ENCODE measurements around the gene RFX3. TPM values are rescaled to one million over a fixed set of nuclear protein-coding genes. Genes with fewer than 3 reads are reported as not detected.

RFX3 gene
- total RNA-seq, 4 donors from 2014 or later = 8.4 to 15.3 (median 9.7) TPM

GRCh38 chr9:3336951-3337350, 188.8 kb downstream of the RFX3 start:
- TF ChIP-seq CTCF (IDR thresholded peaks at IDR 0.05; ENCODE audit: low read depth) = no peak

- TF ChIP-seq CTCF (IDR thresholded peaks at IDR 0.05; ENCODE audit: low read depth) = no peak
These were observed 193.0 kb downstream of the RFX3 start for GRCh38 chr9:3332802-3333201.

- no peak for TF ChIP-seq CTCF (IDR thresholded peaks at IDR 0.05; ENCODE audit: low read depth)
These were observed 194.0 kb downstream of the RFX3 start for GRCh38 chr9:3331801-3332200.

GRCh38 chr9:3330792-3331420, 194.9 kb downstream of the RFX3 start:
- TF ChIP-seq CTCF (IDR thresholded peaks at IDR 0.05; ENCODE audit: low read depth) = no peak

- no peak for TF ChIP-seq CTCF (IDR thresholded peaks at IDR 0.05; ENCODE audit: low read depth)
These were observed 196.4 kb downstream of the RFX3 start for GRCh38 chr9:3329361-3329760.

GRCh38 chr9:3323714-3324113, 202.1 kb downstream of the RFX3 start:
- TF ChIP-seq CTCF (IDR thresholded peaks at IDR 0.05; ENCODE audit: low read depth) = no peak

GRCh38 chr9:3321186-3321585, 204.6 kb downstream of the RFX3 start:
- TF ChIP-seq CTCF (IDR thresholded peaks at IDR 0.05; ENCODE audit: low read depth) = no peak

Measured in subcutaneous adipose tissue (tissue), 4 donors.